HCT116 (cell line): ENCODE measurements around the gene BDH1. TPM values are rescaled to one million over a fixed set of nuclear protein-coding genes. Genes with fewer than 3 reads are reported as not detected.

Experiments used
- ATAC-seq: fragments of 200-7000 bp; cut with Tn5 transposase; 2 replicates; pipeline ENCODE4 v1.9.1; 2020; ENCODE audit warnings: mild to moderate bottlenecking, moderate library complexity
- BruUV-seq: library from RNA; stranded (reverse); fragments of 400-500 nt; replicated peaks from 2 replicates; lab custom pipeline; 2021; lab: Mats Ljungman, UMichigan
- CTCF ChIA-PET: fragments of 300-600 bp; sonication (Branson Sonifier 250); formaldehyde crosslinking; loops from one replicate; lab custom pipeline; 2021; ENCODE audit warnings: antibody characterized with exemption; lab: Charles Lee
- POLR2A ChIA-PET: fragments of 300-600, 350-600 bp; sonication (Branson Sonifier 250); formaldehyde crosslinking; loops from one replicate; lab custom pipeline; 2021; ENCODE audit warnings: antibody characterized with exemption; lab: Charles Lee
- RAD21 ChIA-PET, 2 experiments: fragments of 300-600 bp; sonication (Branson Sonifier 250); formaldehyde crosslinking; loops; one replicate each; lab custom pipeline; 2023; ENCODE audit warnings: low total read pairs in 2 of 2; ENCODE audit not compliant: uncharacterized antibody in 2 of 2, unreplicated experiment in 2 of 2, low non-redundant PET in 1 of 2; lab: Charles Lee
- DNase-seq: peaks from one replicate; pipeline ENCODE4 v3.0.0-alpha.2; 2010; ENCODE audit warnings: low read depth, low spot score
- H2AFZ ChIP-seq: fragments of 200-600 bp; shearing (Covaris generic), sonication (generic); 2 replicates; pipeline ENCODE4 v1.6.1; 2017; ENCODE audit warnings: low read depth, mixed run types, mixed read lengths, antibody characterized with exemption, low read length; ENCODE audit not compliant: poor library complexity, severe bottlenecking
- H3K27ac ChIP-seq: 2 replicates; pipeline ENCODE4 v1.5.1; 2012; ENCODE audit warnings: low read depth, low read length
- H3K27me3 ChIP-seq: fragments of 200-600 bp; sonication (generic); 2 replicates; pipeline ENCODE4 v1.6.1; 2016; ENCODE audit warnings: mixed run types, low read length, mixed read lengths; ENCODE audit not compliant: insufficient read depth
- H3K36me3 ChIP-seq, 2 experiments: fragments of 200-500 bp in 1 of 2; fragments of 200-600 bp in 1 of 2; sonication (Bioruptor generic) in 1 of 2; sonication (generic) in 1 of 2; 2 replicates each; pipeline versions ENCODE4 v1.5.1 to v1.6.1; 2014 to 2016; ENCODE audit warnings: low read length in 2 of 2, inconsistent platforms in 1 of 2, mixed read lengths in 1 of 2, mixed run types in 1 of 2; ENCODE audit not compliant: insufficient read depth in 2 of 2, control insufficient read depth in 1 of 2
- H3K4me1 ChIP-seq, 2 experiments: fragments of 200-600 bp in 1 of 2; sonication (generic) in 1 of 2; 2 replicates each; pipeline versions ENCODE4 v1.5.1 to v1.6.1; 2012 to 2017; ENCODE audit warnings: low read length in 2 of 2, inconsistent platforms in 1 of 2, mild to moderate bottlenecking in 1 of 2, mixed read lengths in 1 of 2, mixed run types in 1 of 2, moderate library complexity in 1 of 2; ENCODE audit not compliant: insufficient read depth in 2 of 2, control insufficient read depth in 1 of 2
- H3K4me2 ChIP-seq: fragments of 200-600 bp; sonication (generic); 2 replicates; pipeline ENCODE4 v1.6.1; 2017; ENCODE audit warnings: mixed run types, low read length, mixed read lengths
- H3K4me3 ChIP-seq, 2 experiments: fragments of 200-600 bp in 1 of 2; sonication (generic) in 1 of 2; replicated peaks in 1 of 2; 2 replicates each; pipeline ENCODE4 v1.5.1; 2011 to 2016; ENCODE audit warnings: low read length in 2 of 2, control low read depth in 1 of 2, low read depth in 1 of 2, mild to moderate bottlenecking in 1 of 2, mixed read lengths in 1 of 2, mixed run types in 1 of 2
- H3K79me2 ChIP-seq: fragments of 200-600 bp; sonication (generic); 2 replicates; pipeline ENCODE4 v1.6.1; 2017; ENCODE audit warnings: mild to moderate bottlenecking, mixed run types, low read length, moderate library complexity, mixed read lengths; ENCODE audit not compliant: insufficient read depth
- H3K9ac ChIP-seq: fragments of 200-600 bp; sonication (generic); 2 replicates; pipeline ENCODE4 v1.6.1; 2016; ENCODE audit warnings: low read length, mixed read lengths
- H3K9me2 ChIP-seq: fragments of 200-600 bp; sonication (generic), shearing (Covaris generic); 2 replicates; pipeline ENCODE4 v1.6.1; 2017; ENCODE audit warnings: mixed run types, mild to moderate bottlenecking, moderate library complexity; ENCODE audit not compliant: insufficient read depth
- H3K9me3 ChIP-seq, 2 experiments: fragments of 200-500 bp in 1 of 2; fragments of 200-600 bp in 1 of 2; sonication (Bioruptor generic) in 1 of 2; sonication (generic) in 1 of 2; 2 replicates each; pipeline ENCODE4 v1.6.1; 2014 to 2017; ENCODE audit warnings: low read length in 2 of 2, mixed read lengths in 2 of 2, inconsistent platforms in 1 of 2, low read depth in 1 of 2, mild to moderate bottlenecking in 1 of 2, mixed run types in 1 of 2, moderate library complexity in 1 of 2; ENCODE audit not compliant: control insufficient read depth in 1 of 2, insufficient read depth in 1 of 2
- H4K20me1 ChIP-seq: fragments of 200-600 bp; sonication (generic), shearing (Covaris generic); 2 replicates; pipeline ENCODE4 v1.6.1; 2017; ENCODE audit warnings: mixed run types, mild to moderate bottlenecking, moderate library complexity; ENCODE audit not compliant: insufficient read depth
- EZH2 ChIP-seq: fragments of 200-600 bp; sonication (generic); IDR thresholded peaks from 2 replicates; pipeline ENCODE4 v1.6.1; 2017; ENCODE audit warnings: antibody characterized with exemption, mixed run types
- EZH2phosphoT487 ChIP-seq: fragments of 200-600 bp; IDR thresholded peaks from 2 replicates; pipeline ENCODE4 v1.6.1; 2018; ENCODE audit warnings: antibody characterized with exemption, borderline replicate concordance
- FOSL1 ChIP-seq: IDR thresholded peaks from 2 replicates; pipeline ENCODE4 v1.6.1; 2012; ENCODE audit warnings: low read depth
- JUND ChIP-seq: IDR thresholded peaks from 2 replicates; pipeline ENCODE4 v1.6.1; 2012
- POLR2A ChIP-seq: IDR thresholded peaks from 2 replicates; pipeline ENCODE4 v1.7.0; 2011; ENCODE audit warnings: borderline replicate concordance; ENCODE audit not compliant: insufficient read depth, insufficient read length; ENCODE audit errors: extremely low read depth
- YY1 ChIP-seq: IDR thresholded peaks from 2 replicates; pipeline ENCODE4 v1.6.1; 2011; ENCODE audit warnings: low read length, low read depth, moderate library complexity, mild to moderate bottlenecking; ENCODE audit not compliant: insufficient replicate concordance; ENCODE audit errors: extremely low read depth
- intact Hi-C: fragments of 100-400 bp; cut with micrococcal nuclease; formaldehyde crosslinking; loops from 2 replicates; pipeline ENCODE4 v1.10.0; 2022
- total RNA-seq: library from RNA; stranded (reverse); gene quantifications from one replicate; pipeline ENCODE4 v1.2.1, GENCODE V29; 2021; ENCODE audit not compliant: unreplicated experiment
- TF ChIP-seq, protein P1 (sequence below): IDR thresholded peaks from 2 replicates; pipeline ENCODE4 v1.6.1; 2011; ENCODE audit warnings: mild to moderate bottlenecking, low read length, moderate library complexity; ENCODE audit not compliant: insufficient replicate concordance; ENCODE audit errors: extremely low read depth
- TF ChIP-seq, protein P2 (sequence below), 3 experiments: fragments of 200-600 bp in 1 of 3; sonication (generic) in 1 of 3; IDR thresholded peaks in 2 of 3; conservative IDR thresholded peaks in 1 of 3; 2 replicates each; pipeline ENCODE4 v1.5.1; 2012 to 2017; ENCODE audit warnings: low read depth in 2 of 3, low read length in 2 of 3, antibody characterized with exemption in 1 of 3, borderline replicate concordance in 1 of 3, control low read depth in 1 of 3, mild to moderate bottlenecking in 1 of 3, mixed read lengths in 1 of 3, mixed run types in 1 of 3, moderate library complexity in 1 of 3; ENCODE audit not compliant: insufficient read depth in 1 of 3

The BDH1 gene
- total RNA-seq, 1 experiment from 2014 or later = 26.6 TPM

DNA sequence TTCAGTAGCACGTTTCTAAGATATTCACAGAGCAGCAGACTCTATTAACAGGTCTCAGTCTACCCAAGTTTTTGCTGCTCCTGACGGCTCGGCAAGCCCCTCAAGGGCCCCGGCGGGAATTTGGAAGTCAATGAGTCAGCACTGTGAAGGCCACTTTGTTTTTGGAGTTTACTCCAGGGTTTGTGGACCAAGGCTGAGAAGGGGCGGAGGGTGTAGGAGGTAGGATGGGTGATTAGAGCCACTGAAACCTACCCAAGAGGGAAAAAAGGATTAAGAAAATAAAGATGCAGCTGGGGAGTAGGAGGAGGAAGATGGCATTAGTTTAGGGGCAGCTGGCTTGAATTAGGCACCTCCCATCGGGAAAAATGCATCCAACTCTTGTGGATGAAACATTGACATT is 87.6 kb downstream of the BDH1 start (continued):
- TF ChIP-seq, protein P1, sequence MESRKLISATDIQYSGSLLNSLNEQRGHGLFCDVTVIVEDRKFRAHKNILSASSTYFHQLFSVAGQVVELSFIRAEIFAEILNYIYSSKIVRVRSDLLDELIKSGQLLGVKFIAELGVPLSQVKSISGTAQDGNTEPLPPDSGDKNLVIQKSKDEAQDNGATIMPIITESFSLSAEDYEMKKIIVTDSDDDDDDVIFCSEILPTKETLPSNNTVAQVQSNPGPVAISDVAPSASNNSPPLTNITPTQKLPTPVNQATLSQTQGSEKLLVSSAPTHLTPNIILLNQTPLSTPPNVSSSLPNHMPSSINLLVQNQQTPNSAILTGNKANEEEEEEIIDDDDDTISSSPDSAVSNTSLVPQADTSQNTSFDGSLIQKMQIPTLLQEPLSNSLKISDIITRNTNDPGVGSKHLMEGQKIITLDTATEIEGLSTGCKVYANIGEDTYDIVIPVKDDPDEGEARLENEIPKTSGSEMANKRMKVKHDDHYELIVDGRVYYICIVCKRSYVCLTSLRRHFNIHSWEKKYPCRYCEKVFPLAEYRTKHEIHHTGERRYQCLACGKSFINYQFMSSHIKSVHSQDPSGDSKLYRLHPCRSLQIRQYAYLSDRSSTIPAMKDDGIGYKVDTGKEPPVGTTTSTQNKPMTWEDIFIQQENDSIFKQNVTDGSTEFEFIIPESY = no peak
- TF ChIP-seq EZH2phosphoT487 = no peak
- TF ChIP-seq EZH2 = no peak

DNA sequence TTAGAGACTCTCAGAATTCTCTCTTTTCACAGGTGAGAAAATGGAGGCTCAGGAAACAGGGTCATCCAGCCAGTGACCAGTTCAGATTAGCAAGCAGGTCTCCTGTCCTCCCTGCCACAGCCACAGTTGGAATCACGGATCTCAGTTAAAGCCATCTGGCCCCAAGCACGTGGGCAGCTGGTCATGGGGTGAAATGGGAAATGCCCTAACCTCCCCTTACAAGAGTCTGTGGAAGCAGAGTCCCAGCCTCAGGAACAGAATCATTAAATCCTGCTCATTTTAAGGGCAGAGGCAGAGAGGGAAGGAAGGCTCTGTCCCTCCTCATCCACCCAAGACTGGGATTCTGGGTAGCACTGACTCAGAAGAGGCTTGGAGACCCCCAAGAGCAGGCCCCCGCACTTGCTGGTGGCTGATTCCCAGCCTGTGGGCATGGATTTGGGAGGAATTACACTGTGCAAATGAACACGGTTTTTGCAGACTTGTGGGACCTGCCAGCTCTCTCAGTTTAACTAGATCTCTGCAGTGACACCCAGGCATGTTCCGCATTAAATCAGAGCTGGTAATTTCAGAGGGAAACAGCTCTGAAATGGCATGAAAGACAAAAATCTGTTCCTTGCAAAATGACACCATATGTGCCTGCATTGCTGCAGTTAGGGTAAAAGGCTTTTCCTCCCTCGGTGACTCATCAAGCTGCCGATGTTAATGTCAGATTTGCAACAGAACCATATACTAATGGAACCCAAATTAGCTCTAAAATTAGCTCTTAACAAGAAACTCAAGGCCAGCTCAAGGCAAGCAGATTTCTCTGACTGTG is 89.0 kb downstream of the BDH1 start:
- Histone ChIP-seq H3K4me3 (0 out of 4 replicates have a peak overlapping the region, but pooled peaks of 1 of the 2 experiments have one; percentile 5), H3K79me2 (no peaks in the 10 kb centered on the region), H3K4me1 (peaks cover 0 to 27% of the 10 kb centered on the region in 2 experiments; a peak in 2 of 4 replicates), H3K27me3 (no peaks in the 10 kb centered on the region)
- CTCF ChIA-PET = no interaction called here
- TF ChIP-seq YY1 (no peak), JUND (peak; percentile 15; the same call in 1 of the 2 replicates), FOSL1 (0 out of 2 replicates have a peak, but pooled peaks have one; percentile 8), POLR2A (no peak)
- TF ChIP-seq, protein P2, sequence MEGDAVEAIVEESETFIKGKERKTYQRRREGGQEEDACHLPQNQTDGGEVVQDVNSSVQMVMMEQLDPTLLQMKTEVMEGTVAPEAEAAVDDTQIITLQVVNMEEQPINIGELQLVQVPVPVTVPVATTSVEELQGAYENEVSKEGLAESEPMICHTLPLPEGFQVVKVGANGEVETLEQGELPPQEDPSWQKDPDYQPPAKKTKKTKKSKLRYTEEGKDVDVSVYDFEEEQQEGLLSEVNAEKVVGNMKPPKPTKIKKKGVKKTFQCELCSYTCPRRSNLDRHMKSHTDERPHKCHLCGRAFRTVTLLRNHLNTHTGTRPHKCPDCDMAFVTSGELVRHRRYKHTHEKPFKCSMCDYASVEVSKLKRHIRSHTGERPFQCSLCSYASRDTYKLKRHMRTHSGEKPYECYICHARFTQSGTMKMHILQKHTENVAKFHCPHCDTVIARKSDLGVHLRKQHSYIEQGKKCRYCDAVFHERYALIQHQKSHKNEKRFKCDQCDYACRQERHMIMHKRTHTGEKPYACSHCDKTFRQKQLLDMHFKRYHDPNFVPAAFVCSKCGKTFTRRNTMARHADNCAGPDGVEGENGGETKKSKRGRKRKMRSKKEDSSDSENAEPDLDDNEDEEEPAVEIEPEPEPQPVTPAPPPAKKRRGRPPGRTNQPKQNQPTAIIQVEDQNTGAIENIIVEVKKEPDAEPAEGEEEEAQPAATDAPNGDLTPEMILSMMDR (IDR thresholded peaks at IDR 0.05 in 2 of 3, conservative IDR thresholded peaks at IDR 0.05 in 1 of 3; ENCODE audit: borderline replicate concordance in 1 of 3, insufficient read depth in 1 of 3, low read depth in 2 of 3, low read length in 2 of 3) = no peak
- TF ChIP-seq, all 23 proteins: peak for 2
- Histone ChIP-seq H2AFZ (peak overlapping the region; percentile 19), H3K27ac (no peak overlapping the region), H3K36me3 (no peaks in the 10 kb centered on the region), H3K4me2 (peak overlapping the region; percentile 40), H3K9me2 (no peaks in the 10 kb centered on the region), H3K9me3 (no peaks in the 10 kb centered on the region), H3K9ac (no peak overlapping the region; the same call in 1 of the 2 replicates), H4K20me1 (no peaks in the 10 kb centered on the region)
- POLR2A ChIA-PET = interaction anchor here (0.6 kb wide), 1 partner anchor 554 kb away, joined by 4 read pairs; no protein-coding TSS in a partner anchor
- RAD21 ChIA-PET = no interaction called here
- intact Hi-C loops = no loop called here
- peak; percentile 46 for ATAC-seq
- no peak for DNase-seq
- BruUV-seq = no TSS peak
